ENCODE measurements around the gene PNPLA8.
"Not testable (repeated sequence)": the region's sequence is repeated elsewhere in the genome, so short reads cannot be mapped to it uniquely, and the experiment has no call there.

Gene PNPLA8

GRCh38 chr7:108525985-108526767 lies at the start of gene PNPLA8:
Gene PNPLA8 (minus strand): TSS chr7:108526135. CDS start chr7:108515491, 10,644 bp downstream.
- DNase-seq = peak; percentile 100

GRCh38 chr7:108575156-108575555 lies 49.2 kb upstream of the PNPLA8 start:
- DNase-seq = no peak

- DNase-seq = no peak
Observed at GRCh38 chr7:108572480-108572879, 46.5 kb upstream of the PNPLA8 start.

- DNase-seq = peak; percentile 65 to 77
Observed at GRCh38 chr7:108570146-108570755, 44.3 kb upstream of the PNPLA8 start.

GRCh38 chr7:108569381-108570145 lies 43.6 kb upstream of the PNPLA8 start, which contains the start of the genes DNAJB9 and THAP5:
Gene DNAJB9 (plus strand): TSS chr7:108569874. CDS start chr7:108571727, 1,853 bp downstream.
Gene THAP5 (minus strand): TSS chr7:108569706. CDS start chr7:108569569, 137 bp downstream.
- peak; percentile 99 to 100 for DNase-seq

GRCh38 chr7:108568801-108569380 lies 43.0 kb upstream of the PNPLA8 start:
- DNase-seq = no peak

GRCh38 chr7:108565987-108566386 lies 40.1 kb upstream of the PNPLA8 start:
- no peak for DNase-seq

- DNase-seq = no peak
Observed at GRCh38 chr7:108561047-108561619, 35.2 kb upstream of the PNPLA8 start.

- DNase-seq = no peak
Observed at GRCh38 chr7:108559253-108559652, 33.3 kb upstream of the PNPLA8 start.

GRCh38 chr7:108557617-108558016 lies 31.7 kb upstream of the PNPLA8 start:
- no peak for DNase-seq

GRCh38 chr7:108557191-108557590 lies 31.3 kb upstream of the PNPLA8 start:
- DNase-seq = no peak

GRCh38 chr7:108556665-108557064 lies 30.7 kb upstream of the PNPLA8 start:
- not testable (repeated sequence) for DNase-seq

GRCh38 chr7:108548141-108548896 lies 22.4 kb upstream of the PNPLA8 start:
- DNase-seq = not testable (repeated sequence)

- DNase-seq = no peak
Observed at GRCh38 chr7:108541478-108541877, 15.5 kb upstream of the PNPLA8 start.

GRCh38 chr7:108538685-108539084 lies 12.8 kb upstream of the PNPLA8 start:
- DNase-seq = not testable (repeated sequence)

- DNase-seq = not testable (repeated sequence)
Observed at GRCh38 chr7:108538236-108538635, 12.3 kb upstream of the PNPLA8 start.

GRCh38 chr7:108537229-108537628 lies 11.3 kb upstream of the PNPLA8 start:
- no peak for DNase-seq

- no peak for DNase-seq
Observed at GRCh38 chr7:108535744-108536143, 9.8 kb upstream of the PNPLA8 start.

GRCh38 chr7:108535257-108535656 lies 9.3 kb upstream of the PNPLA8 start:
- DNase-seq = no peak

GRCh38 chr7:108533712-108534111 lies 7.8 kb upstream of the PNPLA8 start:
- DNase-seq = no peak

- DNase-seq = no peak
Observed at GRCh38 chr7:108529341-108529740, 3.4 kb upstream of the PNPLA8 start.

GRCh38 chr7:108528183-108528712 lies 2.3 kb upstream of the PNPLA8 start:
- no peak for DNase-seq

Data from NCI-H526 (cell line).